22Rv1 (cell line): ENCODE measurements around the gene TRIM38.

Experiments used
- ZFX ChIP-seq: fragments of 450-650 bp; IDR thresholded peaks from 2 replicates; pipeline ENCODE4 v1.6.1; 2017; ENCODE audit warnings: antibody characterized with exemption, borderline replicate concordance
- TF ChIP-seq, protein P1 (sequence below): fragments of 450-650 bp; IDR thresholded peaks from 2 replicates; pipeline ENCODE4 v1.5.1; 2017; ENCODE audit warnings: mild to moderate bottlenecking

DNA sequence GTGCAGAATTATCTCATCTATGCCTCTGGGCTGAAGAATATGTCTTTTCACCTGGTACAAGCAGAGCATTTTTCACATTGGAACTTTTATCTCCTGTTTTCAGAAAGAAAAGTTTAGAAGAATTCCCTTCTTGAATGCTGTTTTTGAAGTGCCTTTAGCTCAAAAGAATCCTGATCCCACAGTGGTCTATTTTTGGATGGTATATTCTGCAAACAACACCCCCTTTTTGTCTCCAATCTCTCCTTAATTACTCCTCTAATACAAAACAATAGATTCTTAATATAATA lies 66.9 kb downstream of the TRIM38 start:
- TF ChIP-seq, protein P1, sequence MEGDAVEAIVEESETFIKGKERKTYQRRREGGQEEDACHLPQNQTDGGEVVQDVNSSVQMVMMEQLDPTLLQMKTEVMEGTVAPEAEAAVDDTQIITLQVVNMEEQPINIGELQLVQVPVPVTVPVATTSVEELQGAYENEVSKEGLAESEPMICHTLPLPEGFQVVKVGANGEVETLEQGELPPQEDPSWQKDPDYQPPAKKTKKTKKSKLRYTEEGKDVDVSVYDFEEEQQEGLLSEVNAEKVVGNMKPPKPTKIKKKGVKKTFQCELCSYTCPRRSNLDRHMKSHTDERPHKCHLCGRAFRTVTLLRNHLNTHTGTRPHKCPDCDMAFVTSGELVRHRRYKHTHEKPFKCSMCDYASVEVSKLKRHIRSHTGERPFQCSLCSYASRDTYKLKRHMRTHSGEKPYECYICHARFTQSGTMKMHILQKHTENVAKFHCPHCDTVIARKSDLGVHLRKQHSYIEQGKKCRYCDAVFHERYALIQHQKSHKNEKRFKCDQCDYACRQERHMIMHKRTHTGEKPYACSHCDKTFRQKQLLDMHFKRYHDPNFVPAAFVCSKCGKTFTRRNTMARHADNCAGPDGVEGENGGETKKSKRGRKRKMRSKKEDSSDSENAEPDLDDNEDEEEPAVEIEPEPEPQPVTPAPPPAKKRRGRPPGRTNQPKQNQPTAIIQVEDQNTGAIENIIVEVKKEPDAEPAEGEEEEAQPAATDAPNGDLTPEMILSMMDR = no peak
- no peak for TF ChIP-seq ZFX
